Muscle layer of duodenum (tissue), 2 donors: ENCODE data around the gene IZUMO1.
A peak's percentile ranks its signal among the peaks of the same experiment; 100 is the strongest.
"Not testable (repeated sequence)": the region's sequence is repeated elsewhere in the genome, so short reads cannot be mapped to it uniquely, and the experiment has no call there.

Experiments
- H3K27ac ChIP-seq: one replicate; pipeline ENCODE4 v1.7.0; 2013; ENCODE audit warnings: mild to moderate bottlenecking, low read length
- H3K27me3 ChIP-seq: one replicate; pipeline ENCODE4 v1.7.0; 2013; ENCODE audit warnings: low read depth, mild to moderate bottlenecking, control low read depth, low read length
- H3K36me3 ChIP-seq, 2 donors: one replicate each; pipeline ENCODE4 v1.7.0; 2013; ENCODE audit warnings: low read length in 2 of 2, control low read depth in 1 of 2, mild to moderate bottlenecking in 1 of 2; ENCODE audit not compliant: insufficient read depth in 2 of 2, control insufficient read depth in 1 of 2
- H3K4me1 ChIP-seq, 2 donors: one replicate each; pipeline ENCODE4 v1.7.0; 2013; ENCODE audit warnings: low read length in 2 of 2, mild to moderate bottlenecking in 2 of 2, control low read depth in 1 of 2, moderate library complexity in 1 of 2; ENCODE audit not compliant: insufficient read depth in 2 of 2, control insufficient read depth in 1 of 2
- H3K4me3 ChIP-seq, 2 donors: one replicate each; pipeline ENCODE4 v1.7.0; 2013; ENCODE audit warnings: low read length in 2 of 2, low read depth in 1 of 2, mild to moderate bottlenecking in 1 of 2
- H3K9me3 ChIP-seq, 2 donors: one replicate each; pipeline ENCODE4 v1.7.0; 2013; ENCODE audit warnings: low read length in 2 of 2, control low read depth in 1 of 2, mild to moderate bottlenecking in 1 of 2; ENCODE audit not compliant: control insufficient read depth in 1 of 2
- donor health status: healthy.

Gene IZUMO1

DNA sequence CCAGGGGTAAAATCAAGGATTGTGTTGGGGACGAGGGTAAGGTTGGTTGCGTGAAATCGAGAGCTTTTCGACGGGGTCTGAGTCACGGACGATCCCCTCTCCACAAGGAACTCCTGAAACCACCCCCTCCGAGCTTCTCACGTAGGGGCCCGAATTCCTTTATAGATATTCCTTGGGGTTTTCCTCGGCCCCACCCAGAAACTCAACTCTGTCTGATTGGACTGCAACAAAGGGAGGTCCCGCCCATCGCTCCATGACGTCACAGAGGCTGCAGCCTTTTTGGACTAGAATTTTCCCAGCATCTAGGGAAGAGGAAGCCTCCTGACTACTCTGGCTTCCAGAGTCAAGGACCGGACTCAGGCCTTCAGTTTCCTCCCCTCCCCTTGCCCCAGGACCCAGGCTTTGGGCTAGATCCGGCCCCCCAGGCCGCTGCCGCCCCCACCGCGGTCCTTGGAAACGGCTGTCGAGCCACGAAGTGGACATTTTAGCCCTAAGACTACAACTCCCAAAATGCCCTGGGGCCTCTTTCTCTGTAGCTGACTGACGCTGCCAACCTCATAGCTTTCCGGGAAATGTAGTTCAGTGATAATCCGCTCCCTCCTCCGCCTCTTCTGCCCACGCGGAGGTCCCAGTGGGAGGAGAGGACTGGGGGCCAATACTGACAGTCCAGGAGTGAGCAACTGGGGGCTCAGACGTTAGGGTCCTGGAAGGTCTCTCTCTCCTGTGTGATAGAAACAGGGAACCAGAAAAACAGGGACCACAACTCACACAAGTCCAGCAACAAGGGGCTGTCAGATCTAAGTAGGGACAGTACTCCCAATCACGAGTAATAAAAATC is at the start of gene IZUMO1:
Gene IZUMO1, minus strand, starts transcription at position 172 of the 838 bp plus-strand sequence. CDS start 1,050 bp downstream, outside the sequence.
- Histone ChIP-seq H3K4me1 (peaks cover 0 to 7% of the 10 kb centered on the region in 2 donors), H3K4me3 (peak within 1 kb of the TSS; percentile 16 to 44), H3K36me3 (no peaks in the 10 kb centered on the region), H3K9me3 (no peaks in the 10 kb centered on the region), H3K27me3 (no peaks in the 10 kb centered on the region), H3K27ac (no peak within 1 kb of the TSS)

DNA sequence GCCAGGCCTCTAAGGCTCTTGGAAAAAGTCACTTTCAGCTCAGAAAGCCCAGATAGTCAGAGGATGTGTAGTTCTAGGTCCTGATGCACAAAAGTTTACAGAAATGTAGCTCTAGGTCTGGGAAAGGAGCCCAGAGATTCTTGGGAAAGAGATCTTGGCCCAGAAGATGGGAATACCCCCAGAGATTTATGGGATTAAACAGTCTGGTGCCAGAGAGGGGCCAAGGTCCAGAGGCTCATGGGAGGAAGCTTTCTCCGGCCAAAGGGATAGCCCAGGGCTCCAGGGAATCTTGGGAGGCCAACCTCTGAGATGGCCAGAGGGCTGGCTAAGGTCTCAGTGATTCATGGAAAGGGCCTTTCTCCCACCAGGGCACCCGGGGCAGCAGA is 49.0 kb upstream of the IZUMO1 start:
- Histone ChIP-seq H3K36me3 (no peaks in the 10 kb centered on the region), H3K27me3 (no peaks in the 10 kb centered on the region), H3K9me3 (no peaks in the 10 kb centered on the region), H3K4me3 (peak overlapping the region; percentile 59 to 74), H3K4me1 (peaks cover 0 to 6% of the 10 kb centered on the region in 2 donors), H3K27ac (peak overlapping the region; percentile 89)

DNA sequence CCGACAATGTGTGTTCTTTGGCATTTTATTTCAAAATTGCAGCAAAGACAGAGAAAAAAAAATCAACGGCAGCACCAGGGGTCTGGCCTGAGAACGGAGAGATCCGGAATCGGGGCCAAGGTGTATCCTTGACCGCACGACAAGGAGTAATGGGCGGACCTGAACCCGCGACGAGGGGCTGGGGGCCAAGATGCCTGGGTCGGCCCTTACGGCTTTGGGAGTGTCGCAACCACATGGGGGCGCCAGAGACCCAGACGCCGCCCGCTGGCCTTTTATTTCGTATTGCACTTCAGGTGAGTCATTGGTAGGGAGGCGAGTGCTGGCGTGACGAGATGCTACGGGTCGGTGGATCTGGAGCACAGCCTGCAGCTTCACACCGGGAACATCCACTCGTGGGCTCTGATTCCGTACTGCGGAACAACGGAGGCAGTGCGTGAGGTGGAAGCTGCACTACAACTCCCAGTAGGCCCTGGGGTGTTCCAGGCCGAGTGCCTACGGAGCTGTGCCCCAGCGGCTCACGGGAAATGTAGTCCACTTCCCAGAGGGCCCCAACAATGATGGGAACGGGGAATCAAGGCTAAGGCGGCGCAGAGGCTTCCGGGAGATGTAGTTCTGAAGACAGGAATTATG is 48.5 kb upstream of the IZUMO1 start:
- Histone ChIP-seq H3K4me1 (peaks cover 0 to 6% of the 10 kb centered on the region in 2 donors), H3K27ac (peak overlapping the region; percentile 89), H3K27me3 (no peaks in the 10 kb centered on the region), H3K36me3 (no peaks in the 10 kb centered on the region), H3K4me3 (peak overlapping the region; percentile 59 to 74), H3K9me3 (no peaks in the 10 kb centered on the region)

DNA sequence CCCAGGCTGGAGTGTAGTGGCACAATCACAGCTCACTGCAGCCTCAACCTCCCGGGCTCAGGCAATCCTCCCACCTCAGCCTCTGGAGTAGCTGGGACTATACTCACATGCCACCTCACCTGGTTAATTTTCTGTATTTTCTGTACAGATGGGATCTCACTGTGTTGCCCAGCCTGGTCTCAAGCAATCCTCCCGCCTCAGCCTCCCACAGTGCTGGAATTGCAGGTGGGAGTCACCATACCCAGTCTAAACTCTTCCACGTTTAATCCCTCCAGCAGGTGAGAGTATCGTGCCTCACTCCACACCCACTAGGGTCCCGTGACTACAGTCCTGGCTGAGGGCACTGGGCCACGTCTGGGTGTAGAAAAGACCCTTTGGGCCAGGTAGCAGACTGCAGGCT is 47.6 kb upstream of the IZUMO1 start:
- Histone ChIP-seq H3K9me3 (no peaks in the 10 kb centered on the region), H3K4me1 (peaks cover 0 to 6% of the 10 kb centered on the region in 2 donors), H3K27me3 (no peaks in the 10 kb centered on the region), H3K4me3 (no peak overlapping the region), H3K36me3 (no peaks in the 10 kb centered on the region), H3K27ac (peak overlapping the region; percentile 89)

DNA sequence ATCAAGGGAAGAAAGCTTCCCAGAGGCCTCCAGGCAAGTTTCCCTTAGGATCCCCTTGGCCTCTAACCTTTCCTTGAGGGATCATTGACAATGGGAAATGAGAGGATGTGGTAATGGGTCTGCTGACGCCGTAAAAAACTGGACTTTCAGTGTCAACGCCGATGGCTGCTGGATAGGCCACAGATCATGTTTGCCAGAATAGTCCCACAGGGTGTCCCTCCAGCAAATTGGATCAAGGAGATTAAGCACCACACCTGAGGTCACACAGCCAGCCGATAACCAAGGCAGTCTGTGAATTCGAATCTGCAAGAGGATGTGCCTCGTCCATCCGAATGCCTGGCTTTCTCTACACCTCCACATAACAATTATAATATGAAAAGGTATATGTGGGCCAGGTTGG is 46.6 kb upstream of the IZUMO1 start:
- Histone ChIP-seq H3K4me3 (no peak overlapping the region), H3K9me3 (no peaks in the 10 kb centered on the region), H3K27me3 (no peaks in the 10 kb centered on the region), H3K4me1 (peaks cover 0 to 6% of the 10 kb centered on the region in 2 donors), H3K27ac (no peak overlapping the region), H3K36me3 (no peaks in the 10 kb centered on the region)

DNA sequence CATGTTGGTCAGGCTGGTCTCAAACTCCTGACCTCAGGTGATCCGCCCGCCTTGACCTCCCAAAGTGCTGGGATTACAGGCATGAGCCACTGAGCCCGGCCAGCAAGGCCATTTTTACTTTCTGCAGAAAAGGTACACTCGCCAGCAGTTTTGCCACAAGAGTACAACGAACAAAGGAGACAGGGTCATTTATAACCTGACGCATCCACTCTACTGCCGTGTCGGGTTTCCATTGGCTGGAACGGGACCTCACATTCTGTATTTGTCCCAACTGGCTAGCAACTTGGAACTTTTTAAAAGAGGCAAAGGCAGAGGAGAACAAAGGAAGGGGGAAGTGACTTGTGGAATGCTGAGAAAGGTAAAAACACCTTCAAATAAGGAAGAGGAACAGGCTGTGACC is 40.6 kb upstream of the IZUMO1 start:
- not testable (repeated sequence) for H3K4me3 ChIP-seq, H3K27ac ChIP-seq, H3K9me3 ChIP-seq, H3K27me3 ChIP-seq, H3K4me1 ChIP-seq, H3K36me3 ChIP-seq

DNA sequence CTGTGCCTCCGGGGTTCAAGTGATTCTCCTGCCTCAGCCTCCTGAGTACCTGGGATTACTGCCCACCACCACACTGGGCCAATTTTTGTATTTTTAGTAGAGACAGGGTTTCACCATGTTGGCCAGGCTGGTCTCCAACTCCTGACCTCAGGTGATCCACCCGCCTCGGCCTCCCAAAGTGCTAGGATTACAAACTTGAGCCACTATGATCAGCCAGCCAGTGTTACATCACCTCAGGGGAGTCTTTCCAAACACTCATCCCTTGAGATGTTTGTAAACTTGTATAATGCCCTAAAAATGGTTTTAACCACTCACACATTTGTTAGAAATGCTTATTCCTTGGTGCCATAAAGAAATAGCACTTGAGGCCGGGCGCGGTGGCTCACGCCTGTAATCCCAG is 39.7 kb upstream of the IZUMO1 start:
- not testable (repeated sequence) for H3K9me3 ChIP-seq, H3K36me3 ChIP-seq, H3K27ac ChIP-seq, H3K4me3 ChIP-seq, H3K4me1 ChIP-seq, H3K27me3 ChIP-seq

DNA sequence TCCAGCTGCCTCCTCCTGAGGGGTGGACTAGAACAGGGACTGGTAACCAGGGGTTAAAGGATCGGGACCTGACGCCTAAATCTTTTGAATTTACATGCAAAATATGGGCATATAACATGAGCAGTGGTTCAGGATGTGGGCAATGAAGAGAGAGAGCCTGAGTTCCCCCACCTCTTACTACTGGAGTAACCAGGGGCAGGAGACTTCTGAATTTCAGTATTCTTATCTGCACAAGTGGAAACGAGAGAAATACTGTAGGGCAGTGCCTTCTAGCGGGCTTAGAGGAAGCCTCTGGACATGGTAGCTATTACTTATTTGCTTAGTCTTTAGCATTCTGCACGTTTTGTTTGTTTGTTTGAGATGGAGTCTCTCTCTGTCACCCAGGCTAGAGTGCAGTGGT is 37.8 kb upstream of the IZUMO1 start:
- Histone ChIP-seq H3K36me3 (no peaks in the 10 kb centered on the region), H3K4me3 (no peak overlapping the region), H3K27ac (no peak overlapping the region), H3K9me3 (no peaks in the 10 kb centered on the region), H3K4me1 (peaks cover 0 to 10% of the 10 kb centered on the region in 2 donors), H3K27me3 (no peaks in the 10 kb centered on the region)

DNA sequence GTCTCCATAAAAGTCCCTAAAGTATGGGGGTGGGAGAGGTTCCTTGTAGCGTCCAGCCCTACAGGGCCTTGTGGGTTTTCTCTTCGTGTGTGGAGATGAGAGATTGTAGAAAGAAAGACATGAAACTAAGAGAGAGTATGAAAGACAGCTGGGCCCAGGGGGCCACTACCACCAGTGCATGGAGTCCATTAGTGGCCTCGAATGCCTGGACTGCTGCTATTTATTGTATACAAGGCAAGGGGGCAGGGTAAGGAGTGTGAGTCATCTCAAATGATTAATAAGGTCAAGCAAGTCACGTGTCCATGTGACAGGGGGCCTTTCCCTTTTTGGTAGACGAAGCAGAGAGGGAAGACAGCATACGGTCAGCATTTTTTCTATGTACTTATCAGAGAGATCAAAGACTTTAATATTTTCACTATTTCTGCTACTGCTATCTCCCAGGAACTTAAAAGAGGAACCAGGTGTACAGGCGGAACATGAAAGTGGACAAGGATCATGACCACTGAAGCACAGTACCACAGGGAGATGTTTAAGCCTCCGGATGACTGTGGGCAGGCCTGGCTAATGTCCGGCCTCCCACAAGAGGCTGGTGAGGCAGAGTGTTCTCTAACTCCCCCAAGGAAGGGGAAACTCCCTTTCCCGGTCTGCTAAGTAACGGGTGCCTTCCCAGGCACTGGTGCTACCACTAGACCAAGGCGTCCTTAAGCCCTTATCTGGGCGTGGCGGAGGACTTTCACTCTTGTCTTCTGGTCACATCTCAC is 34.1 kb upstream of the IZUMO1 start:
- Histone ChIP-seq H3K9me3 (no peaks in the 10 kb centered on the region), H3K27me3 (no peaks in the 10 kb centered on the region), H3K27ac (peak overlapping the region; percentile 56), H3K4me3 (no peak overlapping the region), H3K36me3 (no peaks in the 10 kb centered on the region), H3K4me1 (peaks cover 0 to 10% of the 10 kb centered on the region in 2 donors)

DNA sequence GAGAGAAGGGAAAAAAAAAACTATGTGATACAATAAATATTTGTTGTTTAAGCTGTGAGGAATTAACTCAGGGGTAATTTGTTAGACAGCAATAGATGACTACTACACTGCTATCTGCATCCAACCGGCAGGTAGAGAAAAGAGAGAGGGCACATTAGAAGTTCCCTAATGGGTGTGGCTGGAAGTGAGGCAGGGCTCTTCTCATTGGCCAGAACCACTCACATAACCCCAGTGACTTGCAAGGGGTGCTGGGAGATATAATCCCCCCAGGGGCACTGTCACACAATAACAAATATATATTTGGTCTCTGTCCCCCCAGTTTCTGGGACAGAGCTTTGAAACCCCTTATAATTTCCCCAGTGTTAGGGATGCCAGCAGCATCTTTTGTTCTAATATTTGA is 32.9 kb upstream of the IZUMO1 start:
- Histone ChIP-seq H3K36me3 (no peaks in the 10 kb centered on the region), H3K27ac (no peak overlapping the region), H3K4me3 (no peak overlapping the region), H3K4me1 (peaks cover 0 to 10% of the 10 kb centered on the region in 2 donors), H3K9me3 (no peaks in the 10 kb centered on the region), H3K27me3 (no peaks in the 10 kb centered on the region)

DNA sequence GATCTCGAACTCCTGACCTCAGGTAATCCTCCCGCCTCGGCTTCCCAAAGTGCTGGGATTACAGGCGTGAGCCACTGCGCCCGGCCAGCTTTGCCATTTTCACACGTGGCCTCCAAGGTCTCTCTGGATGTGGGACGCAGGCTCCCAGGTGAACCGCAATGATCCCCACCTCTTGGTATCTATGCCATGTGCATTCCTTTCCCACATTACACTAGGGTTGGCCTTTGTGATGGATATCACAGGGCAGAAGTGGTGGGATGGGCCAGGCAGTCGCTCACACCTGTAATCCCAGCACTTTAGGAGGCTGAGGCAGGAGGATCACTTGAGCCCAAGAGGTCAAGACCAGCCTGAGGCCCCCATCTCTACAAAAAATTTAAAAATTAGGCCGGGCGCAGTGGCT is 31.0 kb upstream of the IZUMO1 start:
- Histone ChIP-seq H3K36me3 (no peaks in the 10 kb centered on the region), H3K4me3 (no peak overlapping the region), H3K27ac (no peak overlapping the region), H3K27me3 (no peaks in the 10 kb centered on the region), H3K9me3 (no peaks in the 10 kb centered on the region), H3K4me1 (peaks cover 0 to 10% of the 10 kb centered on the region in 2 donors)
